Measurements from ENCODE around the gene ATG13.

Gene ATG13

DNA sequence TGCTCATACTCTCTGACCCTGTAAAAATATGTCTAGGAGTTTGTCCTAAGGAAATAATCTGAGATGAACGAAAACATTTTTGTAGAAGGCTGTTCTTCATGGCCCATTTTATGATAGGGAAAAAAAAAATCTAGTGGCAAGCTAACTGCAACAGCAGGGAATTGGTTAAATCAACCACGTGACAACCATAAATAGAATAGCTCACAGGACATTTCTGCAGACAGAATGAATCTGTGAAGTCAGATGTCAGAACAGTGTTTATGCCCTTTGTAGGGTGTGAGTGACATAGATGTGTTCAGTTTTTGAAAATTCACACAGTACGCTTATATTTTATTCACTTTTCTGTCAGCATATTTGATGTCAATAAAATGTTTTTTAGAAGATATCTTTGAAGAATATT, 67.0 kb downstream of the ATG13 start:
- Histone ChIP-seq H3K27ac (no peak overlapping the region), H2AFZ (no peak overlapping the region), H3K79me2 (no peaks in the 10 kb centered on the region), H3K27me3 (ENCODE audit: control insufficient read depth, insufficient read depth, low read length) (no peaks in the 10 kb centered on the region), H3K9me3 (ENCODE audit: control insufficient read depth, low read length) (no peaks in the 10 kb centered on the region), H3K9ac (no peak overlapping the region), H3K4me2 (ENCODE audit: low read length) (no peak overlapping the region), H3K4me1 (no peaks in the 10 kb centered on the region), H3K4me3 (ENCODE audit: low read depth, low read length) (no peak overlapping the region), H3K36me3 (ENCODE audit: control insufficient read depth, insufficient read depth, low read length) (no peaks in the 10 kb centered on the region)
- TF ChIP-seq, protein P1, sequence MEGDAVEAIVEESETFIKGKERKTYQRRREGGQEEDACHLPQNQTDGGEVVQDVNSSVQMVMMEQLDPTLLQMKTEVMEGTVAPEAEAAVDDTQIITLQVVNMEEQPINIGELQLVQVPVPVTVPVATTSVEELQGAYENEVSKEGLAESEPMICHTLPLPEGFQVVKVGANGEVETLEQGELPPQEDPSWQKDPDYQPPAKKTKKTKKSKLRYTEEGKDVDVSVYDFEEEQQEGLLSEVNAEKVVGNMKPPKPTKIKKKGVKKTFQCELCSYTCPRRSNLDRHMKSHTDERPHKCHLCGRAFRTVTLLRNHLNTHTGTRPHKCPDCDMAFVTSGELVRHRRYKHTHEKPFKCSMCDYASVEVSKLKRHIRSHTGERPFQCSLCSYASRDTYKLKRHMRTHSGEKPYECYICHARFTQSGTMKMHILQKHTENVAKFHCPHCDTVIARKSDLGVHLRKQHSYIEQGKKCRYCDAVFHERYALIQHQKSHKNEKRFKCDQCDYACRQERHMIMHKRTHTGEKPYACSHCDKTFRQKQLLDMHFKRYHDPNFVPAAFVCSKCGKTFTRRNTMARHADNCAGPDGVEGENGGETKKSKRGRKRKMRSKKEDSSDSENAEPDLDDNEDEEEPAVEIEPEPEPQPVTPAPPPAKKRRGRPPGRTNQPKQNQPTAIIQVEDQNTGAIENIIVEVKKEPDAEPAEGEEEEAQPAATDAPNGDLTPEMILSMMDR (IDR thresholded peaks at IDR 0.05), result no peak

DNA sequence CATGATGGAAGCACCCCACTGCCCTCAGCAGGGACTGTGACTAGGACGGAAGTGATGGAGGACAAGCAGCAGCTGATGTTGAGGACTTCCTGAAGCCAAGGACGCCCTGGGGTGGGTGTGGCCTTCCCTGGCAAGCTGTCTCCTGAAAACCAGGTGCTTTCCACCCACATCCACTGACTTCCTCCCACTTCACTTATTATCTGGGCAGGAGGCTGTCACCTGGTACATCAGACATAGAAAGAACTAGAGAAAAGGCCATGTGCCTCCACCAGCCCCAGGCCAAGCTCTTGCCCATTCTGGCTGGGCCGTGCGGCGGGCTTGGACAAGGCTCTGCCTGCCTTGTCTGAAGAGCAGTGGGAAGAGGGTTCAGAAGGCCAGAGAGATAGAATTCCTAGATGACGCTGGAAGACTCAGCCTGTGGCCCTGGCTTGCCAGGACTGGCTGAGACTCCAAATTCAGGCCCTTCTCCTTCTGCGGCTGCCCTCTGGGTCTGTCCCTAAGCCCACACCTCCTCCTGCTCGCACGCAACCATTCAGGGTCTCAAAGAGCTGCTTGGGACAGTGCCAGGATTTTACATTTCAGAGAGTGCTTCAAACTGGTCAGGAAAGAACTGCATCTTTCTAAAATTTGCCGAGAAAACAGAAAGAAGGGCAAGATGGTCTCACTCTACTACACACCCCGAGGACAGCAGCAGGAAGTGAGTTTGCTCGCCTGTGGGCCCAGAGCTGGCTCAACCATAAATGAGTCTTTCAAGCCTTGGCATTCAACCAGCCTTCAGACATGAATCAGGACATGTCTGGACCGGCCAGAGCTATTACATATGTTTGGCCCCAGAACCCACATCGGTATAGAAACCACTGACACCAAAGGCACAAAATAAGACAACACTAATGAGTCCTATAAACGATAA, 69.8 kb downstream of the ATG13 start:
- H3K27me3 ChIP-seq (ENCODE audit: control insufficient read depth, insufficient read depth, low read length), result no peaks in the 10 kb centered on the region
- H2AFZ ChIP-seq, result no peak overlapping the region
- H3K4me1 ChIP-seq, result no peaks in the 10 kb centered on the region
- no peak overlapping the region for H3K27ac ChIP-seq
- H3K4me2 ChIP-seq (ENCODE audit: low read length), result no peak overlapping the region
- no peak overlapping the region for H3K9ac ChIP-seq
- TF ChIP-seq, protein P1 (IDR thresholded peaks at IDR 0.05), result no peak
- no peak overlapping the region for H3K4me3 ChIP-seq (ENCODE audit: low read depth, low read length)
- no peaks in the 10 kb centered on the region for H3K79me2 ChIP-seq
- H3K36me3 ChIP-seq (ENCODE audit: control insufficient read depth, insufficient read depth, low read length), result no peaks in the 10 kb centered on the region
- H3K9me3 ChIP-seq (ENCODE audit: control insufficient read depth, low read length), result no peaks in the 10 kb centered on the region

DNA sequence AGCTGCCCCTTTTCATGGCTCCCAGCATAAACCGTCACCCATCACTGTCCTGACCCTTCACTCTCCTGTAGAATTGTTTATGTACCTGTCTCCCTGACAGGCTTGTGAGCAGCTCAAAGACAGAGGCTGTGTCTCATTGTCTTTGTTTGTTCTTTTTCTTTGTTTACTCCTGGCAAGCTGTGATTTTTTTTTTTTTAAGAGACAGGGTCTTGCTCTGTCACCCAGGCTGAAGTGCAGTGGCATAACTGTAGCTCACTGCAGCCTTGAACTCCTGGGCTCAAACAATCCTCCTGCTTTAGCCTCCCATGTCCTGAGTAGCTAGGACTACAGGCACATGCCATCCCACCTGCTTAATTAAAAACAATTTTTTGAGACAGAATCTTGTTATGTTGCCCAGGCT, 73.3 kb downstream of the ATG13 start:
- Histone ChIP-seq H3K9ac (no peak overlapping the region), H3K4me2 (ENCODE audit: low read length) (no peak overlapping the region), H2AFZ (no peak overlapping the region), H3K27ac (no peak overlapping the region), H3K36me3 (ENCODE audit: control insufficient read depth, insufficient read depth, low read length) (no peaks in the 10 kb centered on the region), H3K27me3 (ENCODE audit: control insufficient read depth, insufficient read depth, low read length) (no peaks in the 10 kb centered on the region), H3K9me3 (ENCODE audit: control insufficient read depth, low read length) (no peaks in the 10 kb centered on the region), H3K4me3 (ENCODE audit: low read depth, low read length) (no peak overlapping the region), H3K79me2 (no peaks in the 10 kb centered on the region), H3K4me1 (no peaks in the 10 kb centered on the region)
- TF ChIP-seq, protein P1 (IDR thresholded peaks at IDR 0.05), result no peak

DNA sequence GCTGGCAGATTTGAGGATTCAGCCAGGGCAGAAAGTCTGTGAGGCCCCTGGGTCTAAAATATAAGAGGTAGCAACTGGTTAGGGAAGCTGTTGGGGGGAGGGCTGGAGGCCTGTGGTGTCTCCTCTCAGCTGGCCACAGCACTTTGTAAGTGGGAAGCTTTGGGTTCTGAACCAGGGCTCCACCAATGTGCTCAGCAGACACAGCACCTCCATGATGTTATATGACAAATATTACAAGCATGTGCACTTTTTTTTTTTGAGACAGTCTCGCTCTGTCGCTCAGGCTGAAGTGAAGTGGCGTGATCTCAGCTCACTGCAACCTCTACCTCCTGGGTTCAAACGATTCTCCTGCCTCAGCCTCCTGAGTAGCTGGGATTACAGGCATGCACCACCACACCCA, 75.1 kb downstream of the ATG13 start:
- no peaks in the 10 kb centered on the region for H3K36me3 ChIP-seq (ENCODE audit: control insufficient read depth, insufficient read depth, low read length)
- H2AFZ ChIP-seq, result no peak overlapping the region
- H3K4me2 ChIP-seq (ENCODE audit: low read length), result no peak overlapping the region
- TF ChIP-seq, protein P1 (IDR thresholded peaks at IDR 0.05), result no peak
- H3K9me3 ChIP-seq (ENCODE audit: control insufficient read depth, low read length), result no peaks in the 10 kb centered on the region
- no peaks in the 10 kb centered on the region for H3K4me1 ChIP-seq
- H3K4me3 ChIP-seq (ENCODE audit: low read depth, low read length), result no peak overlapping the region
- H3K9ac ChIP-seq, result no peak overlapping the region
- H3K27me3 ChIP-seq (ENCODE audit: control insufficient read depth, insufficient read depth, low read length), result no peaks in the 10 kb centered on the region
- no peaks in the 10 kb centered on the region for H3K79me2 ChIP-seq
- H3K27ac ChIP-seq, result no peak overlapping the region

DNA sequence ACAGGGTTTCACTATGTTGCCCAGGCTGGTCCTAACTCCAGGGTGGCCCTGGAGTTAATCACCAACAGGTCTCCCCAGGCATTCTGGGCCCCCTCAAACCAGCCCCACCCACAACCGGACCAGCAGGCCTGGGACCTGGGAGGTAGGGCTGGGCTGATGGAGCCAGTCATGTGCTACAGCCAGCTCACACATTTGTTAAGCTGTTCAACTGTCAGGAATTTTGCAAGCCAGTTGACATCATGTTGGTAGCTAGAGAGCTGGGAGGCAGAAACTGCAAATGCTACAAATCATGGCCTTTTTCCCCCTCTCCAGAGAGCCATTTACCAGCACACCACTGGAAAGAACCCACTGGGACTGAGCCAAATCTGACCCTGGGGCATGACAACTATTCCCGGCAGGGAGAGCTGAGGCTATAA, 76.3 kb downstream of the ATG13 start:
- no peak overlapping the region for H3K4me2 ChIP-seq (ENCODE audit: low read length)
- H3K9ac ChIP-seq, result no peak overlapping the region
- no peaks in the 10 kb centered on the region for H3K4me1 ChIP-seq
- no peaks in the 10 kb centered on the region for H3K27me3 ChIP-seq (ENCODE audit: control insufficient read depth, insufficient read depth, low read length)
- no peak overlapping the region for H3K27ac ChIP-seq
- no peaks in the 10 kb centered on the region for H3K79me2 ChIP-seq
- no peak overlapping the region for H2AFZ ChIP-seq
- H3K4me3 ChIP-seq (ENCODE audit: low read depth, low read length), result no peak overlapping the region
- H3K9me3 ChIP-seq (ENCODE audit: control insufficient read depth, low read length), result no peaks in the 10 kb centered on the region
- H3K36me3 ChIP-seq (ENCODE audit: control insufficient read depth, insufficient read depth, low read length), result no peaks in the 10 kb centered on the region
- TF ChIP-seq, protein P1 (IDR thresholded peaks at IDR 0.05), result no peak
